Measurements from ENCODE around the gene SEL1L3. TPM values are rescaled to one million over a fixed set of nuclear protein-coding genes. Genes with fewer than 3 reads are reported as not detected.
A peak's percentile ranks its signal among the peaks of the same experiment; 100 is the strongest.

The SEL1L3 gene
- total RNA-seq, 1 experiment from 2014 or later, result 48.3 TPM

- TF ChIP-seq CTCF (conservative IDR thresholded peaks at IDR 0.05), result no peak
- H3K9me3 Mint-ChIP-seq, result no peaks in the 10 kb centered on the region
- Histone ChIP-seq H3K4ac (ENCODE audit: low read depth, low read length) (no peak overlapping the region), H3K79me1 (ENCODE audit: insufficient read depth, low read depth, low read length, poor library complexity, severe bottlenecking) (no peaks in the 10 kb centered on the region), H2BK5ac (ENCODE audit: insufficient read length, low read length) (no peak overlapping the region), H3K14ac (ENCODE audit: insufficient read depth, low read length) (no peak overlapping the region), H4K91ac (ENCODE audit: insufficient read length, low read depth, low read length) (no peak overlapping the region), H4K8ac (replicated peaks; ENCODE audit: insufficient read length, low read depth, low read length) (no peak overlapping the region), H2BK120ac (ENCODE audit: low read depth, low read length, poor library complexity, severe bottlenecking) (no peak overlapping the region), H3K23ac (ENCODE audit: insufficient read length, low read depth, low read length) (no peak overlapping the region), H2BK15ac (ENCODE audit: low read depth, low read length) (no peak overlapping the region), H3K27me3 (ENCODE audit: insufficient read depth, low read length) (no peaks in the 10 kb centered on the region), H3K4me1 (ENCODE audit: insufficient read depth, low read length) (peaks cover 6% of the 10 kb centered on the region; the same call in 1 of the 2 replicates), H3K56ac (ENCODE audit: insufficient read length, low read depth, low read length) (no peak overlapping the region), H3K9ac (ENCODE audit: extremely low read depth, insufficient read length, low read length) (no peak overlapping the region), H3T11ph (ENCODE audit: low read length) (no peak overlapping the region), H3K23me2 (ENCODE audit: insufficient read length, low read depth, low read length, poor library complexity, severe bottlenecking) (no peaks in the 10 kb centered on the region), H3K4me2 (ENCODE audit: insufficient read depth, insufficient read length, low read length) (no peak overlapping the region), H2AK5ac (ENCODE audit: insufficient read length, low read length) (no peak overlapping the region), H4K5ac (ENCODE audit: insufficient read length, low read depth, low read length) (no peak overlapping the region), H3K9me3 (ENCODE audit: control insufficient read depth, low read depth, low read length) (no peaks in the 10 kb centered on the region), H3K18ac (ENCODE audit: insufficient read length, low read depth, low read length) (no peak overlapping the region), H3K79me2 (ENCODE audit: insufficient read depth, low read length) (no peaks in the 10 kb centered on the region), H2BK20ac (ENCODE audit: low read depth, low read length, poor library complexity, severe bottlenecking) (no peak overlapping the region), H4K20me1 (ENCODE audit: control insufficient read depth, insufficient read depth, insufficient read length) (no peaks in the 10 kb centered on the region), H2BK12ac (ENCODE audit: insufficient read length, low read depth, low read length) (no peak overlapping the region), H2AFZ (ENCODE audit: low read length) (no peak overlapping the region), H3K27ac (ENCODE audit: insufficient read length, low read depth, low read length) (no peak overlapping the region)
- peak overlapping the region in 1 of 3 experiments; percentile 66; a peak in 2 of 7 replicates for H3K27ac Mint-ChIP-seq
- no CpG with 5 or more reads among the region's 14 CpGs for WGBS (ENCODE audit: extremely low coverage, insufficient read length, low lambda C conversion rate)
- H3K36me3 Mint-ChIP-seq (ENCODE audit: insufficient read depth in 1 of 3, low read depth in 3 of 3), result no peaks in the 10 kb centered on the region
- H3K4me1 Mint-ChIP-seq, result peaks cover 32 to 34% of the 10 kb centered on the region in 2 experiments
- DNase-seq, result no peak
- H3K4me3 Mint-ChIP-seq, result no peak overlapping the region
- H3K27me3 Mint-ChIP-seq (ENCODE audit: low read depth), result peaks cover 4% of the 10 kb centered on the region
Observed at GRCh38 chr4:25889589-25890503, 27.1 kb upstream of the SEL1L3 start.

Data from H9 (cell line).